ENCODE results near the gene MAGI2. TPM values are rescaled to one million over a fixed set of nuclear protein-coding genes. Genes with fewer than 3 reads are reported as not detected.

The MAGI2 gene
- total RNA-seq, 1 donor from 2014 or later, result 13.3 TPM

DNA sequence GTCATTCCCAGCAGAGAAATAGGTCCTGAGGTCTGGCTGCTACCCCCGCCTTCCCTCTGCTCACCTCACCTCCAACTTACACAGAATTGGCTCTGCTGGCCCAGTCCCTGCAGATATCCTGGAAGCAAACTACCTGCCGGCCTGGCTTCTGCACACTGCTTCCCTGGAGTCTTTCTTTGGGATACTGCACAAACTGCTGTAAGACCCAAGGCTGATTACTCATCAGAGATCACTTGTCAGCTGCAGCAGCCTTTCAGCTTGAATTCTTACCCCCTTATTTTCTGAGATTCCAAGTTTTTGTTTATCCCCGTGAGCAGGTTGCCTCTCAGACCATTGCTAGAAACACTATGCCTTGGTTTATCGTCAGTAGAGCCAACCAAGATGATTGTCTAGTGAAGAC, 1228.5 kb downstream of the MAGI2 start:
- H3K36me3 Mint-ChIP-seq, result no peaks in the 10 kb centered on the region
- no peaks in the 10 kb centered on the region for H3K4me1 Mint-ChIP-seq (ENCODE audit: unreplicated experiment)
- no peak for DNase-seq (ENCODE audit: extremely low spot score, unreplicated experiment)
- TF ChIP-seq, protein P1, sequence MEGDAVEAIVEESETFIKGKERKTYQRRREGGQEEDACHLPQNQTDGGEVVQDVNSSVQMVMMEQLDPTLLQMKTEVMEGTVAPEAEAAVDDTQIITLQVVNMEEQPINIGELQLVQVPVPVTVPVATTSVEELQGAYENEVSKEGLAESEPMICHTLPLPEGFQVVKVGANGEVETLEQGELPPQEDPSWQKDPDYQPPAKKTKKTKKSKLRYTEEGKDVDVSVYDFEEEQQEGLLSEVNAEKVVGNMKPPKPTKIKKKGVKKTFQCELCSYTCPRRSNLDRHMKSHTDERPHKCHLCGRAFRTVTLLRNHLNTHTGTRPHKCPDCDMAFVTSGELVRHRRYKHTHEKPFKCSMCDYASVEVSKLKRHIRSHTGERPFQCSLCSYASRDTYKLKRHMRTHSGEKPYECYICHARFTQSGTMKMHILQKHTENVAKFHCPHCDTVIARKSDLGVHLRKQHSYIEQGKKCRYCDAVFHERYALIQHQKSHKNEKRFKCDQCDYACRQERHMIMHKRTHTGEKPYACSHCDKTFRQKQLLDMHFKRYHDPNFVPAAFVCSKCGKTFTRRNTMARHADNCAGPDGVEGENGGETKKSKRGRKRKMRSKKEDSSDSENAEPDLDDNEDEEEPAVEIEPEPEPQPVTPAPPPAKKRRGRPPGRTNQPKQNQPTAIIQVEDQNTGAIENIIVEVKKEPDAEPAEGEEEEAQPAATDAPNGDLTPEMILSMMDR (conservative IDR thresholded peaks at IDR 0.05), result no peak
- H3K4me3 Mint-ChIP-seq, result no peak overlapping the region
- H3K27ac Mint-ChIP-seq, result no peak overlapping the region
- H3K27me3 Mint-ChIP-seq, result no peaks in the 10 kb centered on the region
- H3K9me3 Mint-ChIP-seq, result no peaks in the 10 kb centered on the region

DNA sequence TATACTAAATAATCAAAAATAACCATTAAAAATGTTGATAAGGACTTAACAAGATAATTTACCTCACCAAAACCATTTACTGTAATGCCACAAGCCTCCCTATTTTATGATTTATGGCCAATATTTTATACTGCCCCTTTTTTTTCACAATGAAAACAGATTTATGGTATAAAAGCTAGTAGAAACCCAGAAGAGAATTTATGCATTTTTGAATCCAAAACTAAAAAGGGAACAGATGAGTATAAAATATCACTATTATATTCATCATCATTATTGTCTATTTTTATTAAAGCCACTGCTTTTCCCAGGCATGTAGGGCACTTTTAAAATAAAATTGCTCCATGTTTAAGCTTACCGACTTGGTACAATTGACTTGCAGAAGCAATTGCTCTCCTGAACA, 1229.9 kb downstream of the MAGI2 start:
- H3K27ac Mint-ChIP-seq, result no peak overlapping the region
- H3K27me3 Mint-ChIP-seq, result peaks cover 3% of the 10 kb centered on the region
- H3K4me1 Mint-ChIP-seq (ENCODE audit: unreplicated experiment), result no peaks in the 10 kb centered on the region
- no peak overlapping the region for H3K4me3 Mint-ChIP-seq
- H3K36me3 Mint-ChIP-seq, result no peaks in the 10 kb centered on the region
- no peak for DNase-seq (ENCODE audit: extremely low spot score, unreplicated experiment)
- no peaks in the 10 kb centered on the region for H3K9me3 Mint-ChIP-seq
- TF ChIP-seq, protein P1 (conservative IDR thresholded peaks at IDR 0.05), result no peak

GRCh38 chr7:78222001-78222751, 1231.3 kb downstream of the MAGI2 start:
- TF ChIP-seq, protein P1 (conservative IDR thresholded peaks at IDR 0.05), result no peak
- Mint-ChIP-seq H3K36me3 (no peaks in the 10 kb centered on the region), H3K4me1 (ENCODE audit: unreplicated experiment) (no peaks in the 10 kb centered on the region), H3K9me3 (no peaks in the 10 kb centered on the region), H3K27ac (no peak overlapping the region), H3K4me3 (no peak overlapping the region), H3K27me3 (peaks cover 3% of the 10 kb centered on the region)
- no peak for DNase-seq (ENCODE audit: extremely low spot score, unreplicated experiment)

- no peak overlapping the region for H3K27ac Mint-ChIP-seq
Observed at GRCh38 chr7:78220754-78221153, 1232.7 kb downstream of the MAGI2 start.

DNA sequence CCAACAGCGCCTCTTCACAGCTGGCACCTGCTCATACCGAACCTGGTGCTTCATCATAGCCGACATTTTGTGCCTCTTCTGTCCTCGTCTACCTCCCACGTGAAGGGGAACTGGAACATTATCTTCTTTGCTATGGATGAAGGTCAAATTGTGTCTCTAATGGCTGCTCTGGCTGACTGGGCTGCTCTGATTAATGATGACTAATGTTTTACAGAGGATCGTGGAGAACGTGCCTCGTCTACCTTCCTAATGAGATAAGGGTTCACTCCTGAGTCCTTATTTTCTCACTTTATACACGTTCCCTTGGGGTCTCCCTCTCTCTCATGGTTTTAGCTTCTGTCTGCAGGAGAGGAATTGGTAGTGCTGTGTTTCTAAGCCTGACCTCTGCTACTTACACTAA, 1234.6 kb downstream of the MAGI2 start:
- no peak overlapping the region for H3K27ac Mint-ChIP-seq
- TF ChIP-seq, protein P1 (conservative IDR thresholded peaks at IDR 0.05), result no peak
- no peak overlapping the region for H3K4me3 Mint-ChIP-seq
- no peaks in the 10 kb centered on the region for H3K9me3 Mint-ChIP-seq
- peaks cover 3% of the 10 kb centered on the region for H3K27me3 Mint-ChIP-seq
- no peaks in the 10 kb centered on the region for H3K36me3 Mint-ChIP-seq
- DNase-seq (ENCODE audit: extremely low spot score, unreplicated experiment), result no peak
- no peaks in the 10 kb centered on the region for H3K4me1 Mint-ChIP-seq (ENCODE audit: unreplicated experiment)

More at GRCh38 chr7:78220754-78221153, 1232.7 kb downstream of the MAGI2 start:
- peaks cover 3% of the 10 kb centered on the region for H3K27me3 Mint-ChIP-seq
- no peak overlapping the region for H3K4me3 Mint-ChIP-seq
- H3K36me3 Mint-ChIP-seq, result no peaks in the 10 kb centered on the region
- no peak for DNase-seq (ENCODE audit: extremely low spot score, unreplicated experiment)
- TF ChIP-seq, protein P1 (conservative IDR thresholded peaks at IDR 0.05), result no peak
- H3K9me3 Mint-ChIP-seq, result no peaks in the 10 kb centered on the region
- no peaks in the 10 kb centered on the region for H3K4me1 Mint-ChIP-seq (ENCODE audit: unreplicated experiment)
